NOMO-1 treated with DMSO at 0.1 percent for 48 hours (cell line): ENCODE results near the gene UQCC3.
"Not testable (repeated sequence)": the region's sequence is repeated elsewhere in the genome, so short reads cannot be mapped to it uniquely, and the experiment has no call there.

ENCODE experiments used
- DNase-seq: peaks from one replicate; lab custom pipeline; 2025; ENCODE audit not compliant: unreplicated experiment; lab: John Stamatoyannopoulos, UW

UQCC3 gene

GRCh38 chr11:62665599-62666258, 5.7 kb upstream of the UQCC3 start:
- DNase-seq = peak; percentile 56

GRCh38 chr11:62666259-62666926, 5.1 kb upstream of the UQCC3 start:
- no peak for DNase-seq

- no peak for DNase-seq
Observed at GRCh38 chr11:62667460-62667859, 4.0 kb upstream of the UQCC3 start.

DNA sequence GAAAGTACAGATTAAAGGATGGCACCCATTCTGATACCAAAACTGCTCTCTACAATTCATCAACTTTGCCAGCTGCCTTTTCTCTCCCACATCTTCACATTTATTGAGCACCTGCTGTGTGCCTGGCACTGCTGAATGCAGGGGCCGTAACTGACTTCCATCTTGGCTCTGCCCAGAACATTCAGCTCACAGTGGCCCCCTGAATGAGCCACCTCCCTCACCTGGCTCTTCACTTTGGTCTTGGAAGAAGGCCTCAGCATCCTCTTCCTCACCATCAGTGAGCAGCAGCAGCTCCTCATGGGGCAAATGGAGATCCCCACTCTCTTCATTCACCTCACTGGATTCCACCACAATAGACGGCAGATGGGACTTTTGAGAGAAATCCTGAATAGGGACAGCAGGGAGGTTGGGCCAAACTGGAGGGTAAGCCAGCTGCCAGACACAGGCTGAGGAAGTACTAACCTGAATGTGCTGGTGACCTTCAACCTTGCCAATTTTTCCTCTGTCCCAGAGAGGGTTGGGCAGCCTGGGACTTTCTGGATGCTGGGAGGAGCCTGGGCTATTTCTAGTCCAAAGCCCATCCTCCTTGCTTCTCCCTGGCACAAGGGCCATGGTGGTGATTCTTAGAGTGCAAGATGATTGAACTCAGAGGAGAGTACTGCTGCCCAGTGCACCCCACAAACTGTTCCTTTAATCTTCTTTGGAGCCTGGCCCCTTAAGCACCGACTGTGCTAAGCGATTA, 1.9 kb upstream of the UQCC3 start:
- DNase-seq = no peak

GRCh38 chr11:62671236-62671607, 251 bp upstream of the UQCC3 start:
- DNase-seq = peak; percentile 59

DNA sequence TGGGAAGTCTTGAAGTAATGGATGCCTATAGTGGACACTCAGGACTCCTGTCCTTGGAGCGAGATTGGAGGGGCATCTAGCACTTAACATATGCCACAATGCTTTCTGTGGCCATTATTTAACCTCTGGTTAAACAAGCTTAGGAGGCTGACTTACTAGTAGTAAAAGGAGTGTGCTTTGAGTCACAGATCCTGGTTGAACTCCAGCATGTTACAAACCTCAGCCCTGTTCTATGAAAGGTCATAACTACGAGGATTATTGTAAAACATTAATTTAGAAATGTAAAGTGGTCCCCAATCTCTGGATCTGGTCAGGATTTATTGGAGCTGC, 1.7 kb downstream of the UQCC3 start:
- DNase-seq = no peak

- not testable (repeated sequence) for DNase-seq
Observed at GRCh38 chr11:62675415-62675814, 3.9 kb downstream of the UQCC3 start.

DNA sequence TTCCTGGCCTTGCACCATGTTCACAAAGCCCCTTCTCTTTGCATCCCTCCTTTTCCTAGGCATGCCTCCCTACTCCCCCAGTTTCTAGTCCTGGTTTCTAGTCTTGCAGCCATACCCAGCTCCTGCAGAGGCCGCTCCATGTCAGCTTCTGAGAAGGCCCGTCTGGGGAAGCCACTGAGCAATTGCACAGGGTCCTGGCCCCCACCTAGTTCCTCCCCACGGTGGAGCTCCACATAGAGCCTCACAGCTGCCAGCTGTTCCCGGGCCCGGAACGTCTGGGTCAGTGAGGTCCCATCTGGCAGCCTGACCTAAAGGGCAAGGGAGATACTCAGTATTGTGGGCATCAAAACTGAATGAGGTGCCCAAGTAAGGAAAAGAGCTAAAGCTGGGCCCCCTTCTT, 5.2 kb downstream of the UQCC3 start:
- DNase-seq = no peak

GRCh38 chr11:62677156-62677555, 5.7 kb downstream of the UQCC3 start:
- DNase-seq = no peak

DNA sequence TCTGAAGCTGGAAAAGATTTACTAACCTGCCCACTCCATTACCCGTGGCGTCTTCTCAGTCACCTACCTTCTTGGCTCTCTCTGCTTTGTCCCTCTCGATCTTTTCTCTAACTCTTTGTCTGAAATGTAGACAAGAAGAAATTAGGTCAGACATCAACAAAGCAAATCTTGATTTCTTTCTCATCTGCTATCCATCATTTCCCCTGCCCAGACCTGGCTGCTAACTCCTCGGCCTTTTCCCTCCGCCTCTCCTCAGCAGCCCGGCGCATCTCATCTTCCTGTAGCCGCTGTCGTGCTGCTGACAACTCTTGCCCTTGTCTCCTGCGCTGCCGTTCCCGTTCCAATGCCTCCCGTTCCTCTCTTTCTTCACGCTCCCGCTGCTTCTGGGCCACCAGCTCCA, 6.2 kb downstream of the UQCC3 start:
- no peak for DNase-seq

DNA sequence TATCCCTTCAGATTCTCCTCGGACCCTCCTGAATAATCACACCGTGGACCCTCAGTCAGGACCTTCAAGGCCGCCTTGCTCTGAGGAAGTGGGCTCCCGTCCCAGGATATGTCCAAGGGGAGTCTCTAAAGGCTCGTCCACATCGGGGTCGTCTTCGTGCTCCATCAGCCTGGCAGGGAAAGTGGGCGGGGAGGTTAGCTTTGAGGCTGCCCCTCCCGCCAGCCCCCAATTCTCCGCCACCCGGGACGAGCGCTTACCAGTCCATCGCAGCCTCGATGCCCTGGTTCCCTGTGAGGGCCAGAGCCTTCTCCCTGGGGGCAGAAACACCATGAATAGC, 6.9 kb downstream of the UQCC3 start:
- no peak for DNase-seq

DNA sequence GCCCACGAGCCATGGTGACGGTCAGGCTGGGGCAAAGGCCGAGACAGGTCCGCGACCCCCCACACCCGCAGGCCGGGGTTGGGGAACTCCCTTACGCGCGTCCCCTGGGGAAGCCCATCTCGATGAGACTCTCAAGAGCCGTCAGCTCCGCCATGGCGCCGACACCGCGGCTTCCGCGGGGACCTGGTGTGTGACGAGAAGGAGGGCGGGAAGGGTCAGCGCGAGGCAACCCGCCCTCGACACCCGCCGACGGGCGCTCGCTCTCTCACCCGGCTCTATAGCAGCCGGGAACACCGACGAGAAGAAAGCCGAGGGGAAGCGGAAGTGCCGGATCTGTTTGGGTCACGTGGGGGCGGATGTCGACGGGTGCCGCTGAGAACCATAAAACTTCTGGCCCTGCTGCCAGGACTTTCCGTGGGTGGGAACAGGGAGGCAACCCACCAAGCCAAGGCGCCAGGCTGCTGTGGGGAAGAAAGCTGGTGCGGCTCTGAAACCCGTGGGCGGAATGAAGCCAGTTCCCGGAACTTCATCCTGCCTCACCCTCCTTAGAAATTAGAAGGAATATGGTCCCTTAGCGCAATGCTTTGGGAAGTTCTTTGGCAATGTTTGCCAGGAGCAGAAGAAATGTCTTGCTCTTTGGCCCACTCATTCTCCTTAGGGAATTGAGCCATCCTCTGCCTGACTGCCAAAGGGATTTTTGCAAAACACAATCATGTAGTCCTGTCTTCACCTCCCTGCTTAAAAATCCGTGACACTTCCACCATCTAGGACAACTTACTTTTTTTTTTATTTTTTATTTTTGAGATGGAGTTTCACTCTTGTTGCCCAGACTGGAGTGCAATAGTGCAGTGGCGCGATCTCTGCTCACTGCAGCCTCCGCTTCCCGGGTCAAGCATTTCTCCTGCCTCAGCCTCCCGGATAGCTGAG, 7.6 kb downstream of the UQCC3 start, which contains the start of gene UBXN1:
TSS of gene UBXN1 (minus strand) at position 304 of the 927 bp plus-strand sequence. CDS start at position 154, 150 bp downstream.
- peak; percentile 93 for DNase-seq

GRCh38 chr11:62680825-62681240, 9.4 kb downstream of the UQCC3 start:
- DNase-seq = peak; percentile 36

DNA sequence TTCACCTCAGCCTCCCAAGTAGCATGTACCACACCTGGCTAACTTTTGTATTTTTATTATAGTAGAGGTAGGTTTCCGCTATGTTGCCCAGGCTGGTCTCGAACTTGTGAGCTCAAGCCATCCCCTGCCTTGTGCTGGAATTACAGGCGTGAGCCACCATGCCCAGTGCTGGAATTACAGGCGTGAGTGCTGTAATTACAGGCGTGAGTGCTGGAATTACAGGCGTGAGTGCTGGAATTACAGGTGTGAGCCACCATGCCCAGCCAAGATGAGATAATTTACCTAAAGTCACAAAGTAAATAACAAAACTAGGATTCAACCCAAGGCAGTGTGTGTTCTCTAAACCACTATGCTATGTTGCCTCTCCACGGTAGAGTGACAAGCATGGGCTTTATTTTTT, 11.0 kb downstream of the UQCC3 start:
- DNase-seq = no peak

GRCh38 chr11:62687508-62688396, 16.3 kb downstream of the UQCC3 start:
- DNase-seq = no peak

DNA sequence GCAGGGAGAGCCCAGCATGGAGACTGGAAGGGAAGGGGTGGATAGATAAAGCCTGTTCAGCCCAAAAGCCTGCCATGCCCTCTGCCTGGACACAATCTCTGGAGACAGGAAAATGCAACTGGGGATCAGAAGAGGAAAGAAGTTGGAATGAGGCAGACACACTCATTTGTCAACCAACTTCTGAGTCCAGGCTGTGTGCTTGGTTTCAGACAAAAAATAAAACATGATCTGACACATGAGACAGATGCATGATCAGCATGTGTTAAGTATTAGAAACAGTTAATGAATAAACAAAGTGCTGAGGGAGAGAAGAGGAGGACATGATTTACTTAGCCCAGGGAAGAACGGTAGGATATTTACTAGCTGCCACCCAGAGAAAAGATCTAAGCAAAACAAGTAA, 17.0 kb downstream of the UQCC3 start:
- no peak for DNase-seq

DNA sequence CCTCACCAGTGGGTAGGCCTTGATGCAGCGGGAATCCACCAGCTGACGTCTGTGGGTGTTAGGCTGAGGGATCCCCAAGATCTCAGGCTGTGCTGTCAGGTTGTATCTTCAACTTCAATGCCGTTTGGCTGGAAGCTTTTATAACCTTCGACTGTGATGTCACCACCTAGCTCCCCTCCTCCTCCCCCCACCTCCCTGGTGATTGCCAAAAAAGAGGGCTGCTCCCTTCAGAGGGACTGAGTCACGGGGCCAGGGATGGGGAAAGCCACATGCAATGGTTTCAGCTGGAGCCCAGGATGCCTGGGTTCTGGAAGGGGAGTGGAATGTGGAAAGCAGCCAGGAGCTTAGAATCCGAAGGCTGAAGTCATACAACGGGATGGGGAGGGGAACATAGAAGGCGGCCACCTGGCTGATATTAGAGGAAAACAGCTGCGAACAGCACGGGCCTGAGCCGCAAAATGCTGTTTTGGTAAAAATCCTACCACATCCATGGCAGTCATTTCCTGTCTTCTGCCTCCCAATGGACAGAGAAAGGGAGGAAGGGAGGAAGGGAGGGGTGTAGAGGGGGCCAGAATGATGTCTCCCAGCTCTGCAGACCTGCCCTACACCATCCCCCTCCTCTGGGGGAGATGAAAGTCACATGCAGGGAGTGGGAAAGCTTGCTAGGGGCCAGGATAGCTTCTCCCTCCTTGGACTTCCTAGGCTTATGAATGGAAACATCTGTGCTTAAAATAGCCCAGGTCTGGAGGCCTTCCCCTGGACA, 18.1 kb downstream of the UQCC3 start, which contains the start of gene LRRN4CL:
TSS of gene LRRN4CL (minus strand) at position 110 of the 763 bp plus-strand sequence. CDS start 1,022 bp downstream, outside the sequence.
- DNase-seq = no peak

GRCh38 chr11:62693624-62694023, 22.2 kb downstream of the UQCC3 start:
- DNase-seq = not testable (repeated sequence)

GRCh38 chr11:62694455-62695167, 23.1 kb downstream of the UQCC3 start:
- peak; percentile 57 for DNase-seq
